DMS153 treated with DMSO at 0.1 percent for 48 hours (cell line): ENCODE results near the gene KLHL17.

ENCODE experiments used
- DNase-seq: peaks from one replicate; lab custom pipeline; 2025; ENCODE audit not compliant: unreplicated experiment; lab: John Stamatoyannopoulos, UW

Gene KLHL17

DNA sequence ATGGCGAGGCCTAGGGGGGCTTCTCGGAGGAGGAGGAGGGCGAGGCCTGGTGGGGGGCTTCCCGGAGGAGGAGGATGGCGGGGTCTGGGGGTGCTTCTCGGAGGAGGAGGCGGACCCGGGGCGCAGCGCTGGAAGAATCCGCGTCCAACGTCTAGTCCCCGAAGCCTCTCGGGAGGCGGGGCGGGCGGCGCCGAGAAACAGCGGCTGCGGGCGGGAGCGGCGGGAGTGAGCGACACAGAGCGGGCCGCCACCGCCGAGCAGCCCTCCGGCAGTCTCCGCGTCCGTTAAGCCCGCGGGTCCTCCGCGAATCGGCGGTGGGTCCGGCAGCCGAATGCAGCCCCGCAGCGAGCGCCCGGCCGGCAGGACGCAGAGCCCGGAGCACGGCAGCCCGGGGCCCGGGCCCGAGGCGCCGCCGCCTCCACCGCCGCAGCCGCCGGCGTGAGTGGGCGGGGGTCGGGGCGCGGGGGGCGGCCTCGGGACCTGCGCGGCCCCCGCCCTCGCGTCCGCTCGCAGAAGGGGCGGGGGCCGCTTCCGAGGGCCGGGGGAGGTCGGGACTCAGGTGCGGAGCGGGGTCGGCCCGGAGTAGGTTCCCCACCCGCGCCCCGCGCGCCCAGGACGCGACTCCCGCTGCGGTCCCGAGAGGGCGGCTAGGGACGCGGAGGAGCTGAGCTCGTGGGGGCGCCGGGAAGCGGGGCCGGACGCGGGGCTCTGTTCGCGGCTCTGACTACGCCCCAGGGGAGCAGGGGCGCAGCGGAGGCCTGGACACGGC is at the start of gene KLHL17:
TSS of gene KLHL17 (plus strand) at position 222 of the 769 bp plus-strand sequence. CDS start at position 332, 110 bp downstream.
- peak; percentile 32 for DNase-seq

DNA sequence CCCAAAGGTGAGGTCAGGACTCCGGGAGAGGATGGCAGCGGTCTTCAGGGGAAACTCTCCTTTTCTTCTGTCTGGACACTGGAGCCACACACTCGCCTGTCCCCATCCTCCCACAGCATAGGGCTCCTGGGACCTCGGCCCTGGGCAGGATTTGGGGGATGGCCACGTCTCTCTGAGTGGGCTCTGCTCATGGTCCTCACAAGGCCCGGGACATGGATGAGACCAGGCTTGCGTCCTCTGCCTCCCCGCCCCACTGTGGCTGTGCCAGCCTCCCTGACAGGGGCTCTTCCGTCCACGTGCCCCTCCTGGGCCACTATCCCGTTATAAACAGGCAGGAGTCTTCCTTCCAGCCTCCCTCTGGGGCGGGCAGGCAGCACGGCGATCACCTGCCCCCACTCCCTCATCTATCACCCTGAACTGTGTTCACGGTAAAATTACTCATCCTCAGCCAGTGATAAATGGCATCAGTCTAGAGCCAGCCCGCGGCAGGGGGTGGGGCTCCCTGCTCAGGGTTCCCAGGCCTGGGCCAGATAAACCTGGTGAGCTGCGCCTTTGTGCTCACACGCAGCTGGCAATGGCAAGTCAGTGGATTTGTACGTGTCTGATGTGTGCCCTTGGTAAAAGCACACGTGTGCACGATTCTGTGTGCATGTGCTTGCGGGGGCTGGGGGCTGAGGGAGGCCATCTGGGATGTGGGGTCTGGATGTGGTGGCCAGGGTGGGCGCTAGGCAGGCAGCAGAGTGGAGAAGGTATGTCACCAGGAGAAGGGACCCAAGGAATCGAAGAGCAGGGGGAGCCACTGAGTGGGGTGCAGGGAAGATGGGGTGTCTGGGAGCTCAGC is 49.3 kb upstream of the KLHL17 start:
- DNase-seq: peak; percentile 63

GRCh38 chr1:911875-912739 is 48.3 kb upstream of the KLHL17 start:
- no peak for DNase-seq

- DNase-seq: no peak
These were observed 47.6 kb upstream of the KLHL17 start for GRCh38 chr1:912740-913301.

DNA sequence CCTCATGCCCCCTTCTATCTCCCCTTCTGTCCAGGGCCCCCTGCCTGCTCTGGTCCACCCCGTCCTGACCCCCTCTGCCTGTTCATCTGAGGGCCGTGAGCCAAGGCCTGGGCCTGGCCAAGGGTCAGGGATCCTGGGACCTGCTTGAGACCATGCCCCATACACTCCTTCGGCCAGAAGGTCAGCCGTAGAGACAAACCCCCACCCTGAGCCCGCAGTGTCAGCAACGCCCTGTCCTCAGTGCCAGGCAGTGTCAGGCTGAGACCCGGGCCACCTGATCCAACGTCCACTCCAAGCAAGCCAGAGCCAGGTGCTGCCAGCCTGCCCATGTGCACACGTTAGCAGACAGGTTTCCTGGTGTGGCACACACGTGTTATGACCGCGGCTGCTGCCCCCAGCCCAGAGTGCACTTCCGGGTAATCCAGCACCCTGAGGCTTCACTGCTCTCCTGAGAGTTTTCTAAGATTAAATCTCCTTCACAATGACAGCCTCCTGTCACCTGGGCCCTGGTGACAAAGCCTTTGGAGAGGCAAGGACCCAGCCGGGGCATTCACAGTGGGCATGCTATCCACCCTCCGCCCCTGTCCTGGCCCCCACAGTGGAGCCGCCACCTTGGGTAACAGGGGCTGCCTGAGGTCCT is 46.8 kb upstream of the KLHL17 start:
- no peak for DNase-seq

- no peak for DNase-seq
These were observed 46.1 kb upstream of the KLHL17 start for GRCh38 chr1:914131-914890.

GRCh38 chr1:914891-915280 is 45.5 kb upstream of the KLHL17 start:
- DNase-seq: no peak

- no peak for DNase-seq
These were observed 44.9 kb upstream of the KLHL17 start for GRCh38 chr1:915295-916172.

GRCh38 chr1:916173-917075 is 44.0 kb upstream of the KLHL17 start:
- DNase-seq: no peak

- no peak for DNase-seq
These were observed 43.3 kb upstream of the KLHL17 start for GRCh38 chr1:917076-917459.

DNA sequence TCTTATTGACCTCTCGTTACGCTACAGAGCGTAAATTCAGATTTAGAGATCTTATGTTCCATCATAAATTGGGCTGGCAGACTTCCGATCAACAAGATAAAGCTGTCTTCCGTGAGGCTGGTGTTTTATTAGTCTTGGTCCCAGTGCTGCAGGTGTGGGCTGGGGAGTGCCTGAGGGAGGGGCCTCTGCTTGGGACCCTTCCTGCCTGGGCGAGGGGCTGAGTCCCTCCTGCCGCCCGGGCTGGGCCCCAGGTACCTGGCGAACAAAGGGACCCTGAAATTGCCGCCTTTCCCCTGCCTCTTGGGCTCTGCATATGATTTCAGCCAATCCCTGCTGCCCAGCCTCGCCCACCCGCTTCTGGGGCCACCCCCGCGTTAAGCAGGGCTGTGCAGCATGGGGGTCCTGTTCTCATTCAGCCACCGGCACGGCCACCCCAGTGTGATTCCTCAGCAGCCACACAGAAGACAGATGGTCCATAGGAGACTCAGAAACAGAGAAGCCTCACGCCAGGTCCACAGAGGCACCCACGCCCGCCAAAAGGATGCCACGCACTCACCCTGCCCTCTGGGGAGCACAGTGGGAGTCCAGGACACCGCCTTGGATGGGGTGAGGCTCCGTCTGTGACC is 42.8 kb upstream of the KLHL17 start:
- DNase-seq: no peak

DNA sequence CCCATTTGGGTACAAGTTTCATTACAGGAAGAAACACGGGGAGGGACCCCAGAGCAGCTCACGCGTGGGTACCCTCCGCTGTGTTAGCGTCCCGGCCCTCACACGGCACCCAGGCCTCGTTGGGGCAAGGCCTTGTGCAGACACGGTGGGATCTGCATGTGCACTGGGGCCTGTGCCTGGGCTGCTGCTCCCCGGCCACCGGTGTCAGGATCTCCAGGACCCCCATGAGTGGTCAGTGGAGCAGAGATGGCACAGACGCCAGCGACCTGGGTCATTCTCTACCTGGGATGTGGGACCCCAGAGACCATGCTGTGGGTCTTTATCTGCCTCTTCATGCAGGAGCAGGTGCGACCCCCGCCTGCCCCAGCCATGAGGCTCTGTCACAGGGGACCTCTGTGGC is 42.0 kb upstream of the KLHL17 start:
- no peak for DNase-seq

DNA sequence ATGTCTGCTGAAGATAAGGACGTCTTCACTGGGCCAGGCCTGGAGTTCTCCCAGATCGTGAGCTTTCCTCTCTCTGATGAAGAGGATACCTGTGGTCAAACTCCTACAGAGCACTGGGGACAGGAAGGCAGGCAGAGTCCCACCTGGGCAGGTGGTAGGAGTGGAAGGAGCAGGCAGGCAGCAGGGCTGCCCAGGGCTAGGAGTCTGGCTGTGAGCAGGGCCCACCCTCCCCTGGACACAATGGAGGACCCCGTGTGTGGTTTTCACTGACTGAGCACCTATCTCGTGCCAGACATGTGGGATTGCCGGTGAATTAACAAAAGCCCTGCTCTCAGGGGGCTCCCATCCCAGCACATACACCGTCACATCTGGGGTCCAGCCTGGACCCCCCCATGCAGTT is 41.5 kb upstream of the KLHL17 start:
- no peak for DNase-seq

DNA sequence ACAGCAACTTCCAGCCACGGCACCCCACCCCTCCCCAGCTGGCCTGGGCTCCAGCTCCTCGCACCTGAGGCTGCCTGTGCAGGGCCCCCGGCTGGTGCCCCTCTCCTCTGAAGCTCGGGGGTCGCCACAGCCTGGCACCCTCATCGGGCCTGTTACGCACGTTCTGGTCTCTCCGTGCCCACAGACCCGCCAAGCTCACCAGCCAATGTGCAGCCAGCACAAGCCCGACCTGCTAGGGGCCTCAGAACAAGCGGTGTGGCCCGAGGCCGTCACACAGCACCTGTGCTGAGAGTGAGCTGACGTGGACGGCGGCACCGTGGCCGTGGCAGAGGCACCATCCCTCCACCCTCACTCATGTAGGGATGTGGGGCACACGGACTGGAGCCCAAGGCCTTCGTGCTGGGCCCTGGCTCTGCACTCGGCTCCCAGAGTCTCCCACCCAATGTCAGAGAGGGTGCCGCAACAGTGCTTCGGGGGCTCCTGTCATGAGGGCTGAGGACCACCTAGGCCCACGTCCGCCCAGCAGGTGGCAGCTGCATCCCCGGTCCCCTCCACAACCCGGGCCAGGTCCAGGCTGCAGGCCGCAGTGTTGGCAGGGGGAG is 41.0 kb upstream of the KLHL17 start:
- DNase-seq: no peak

GRCh38 chr1:920010-920409 is 40.4 kb upstream of the KLHL17 start:
- DNase-seq: no peak

- no peak for DNase-seq
These were observed 39.9 kb upstream of the KLHL17 start for GRCh38 chr1:920521-920920.
